ENCODE data around the gene PARD3B. TPM values are rescaled to one million over a fixed set of nuclear protein-coding genes. Genes with fewer than 3 reads are reported as not detected.

The PARD3B gene
- total and polyA plus RNA-seq, 3 donors from 2014 or later: 14.6 to 36.8 (median 29.6) TPM

DNA sequence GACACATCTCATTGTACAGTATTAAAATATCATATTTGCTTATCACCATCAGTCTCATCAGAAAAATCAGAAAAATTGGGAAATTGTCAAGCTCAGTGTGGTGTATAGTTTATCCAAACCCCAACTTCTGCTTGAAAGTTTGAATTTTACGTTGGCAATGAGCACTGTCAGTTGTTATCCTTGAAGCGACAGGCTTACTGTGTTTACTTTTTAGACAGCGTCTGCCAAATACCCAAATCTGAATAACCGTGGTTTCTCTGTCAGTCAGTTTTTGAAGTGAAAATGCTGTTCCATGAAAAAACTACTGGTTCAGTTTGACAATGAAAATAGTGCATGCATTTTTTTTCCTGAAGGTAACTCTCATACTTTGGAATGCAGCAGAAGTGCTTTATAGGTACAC lies 70.2 kb downstream of the PARD3B start:
- Histone ChIP-seq H3K4me1 (peaks cover 4% of the 10 kb centered on the region), H3K36me3 (ENCODE audit: low read depth, missing control alignments) (no peaks in the 10 kb centered on the region), H3K27me3 (no peaks in the 10 kb centered on the region), H3K27ac (no peak overlapping the region), H3K4me3 (no peak overlapping the region), H3K9me3 (no peaks in the 10 kb centered on the region)
- intact Hi-C loops (cut with DNase I; ENCODE audit: low total_unique reads): no loop called here
- DNase-seq: no peak
- 93 to 96% methylated on average over 4 of the region's 4 CpGs for WGBS, 2 donors
- TF ChIP-seq POLR2A (IDR thresholded peaks at IDR 0.05): no peak
- TF ChIP-seq, protein P1, sequence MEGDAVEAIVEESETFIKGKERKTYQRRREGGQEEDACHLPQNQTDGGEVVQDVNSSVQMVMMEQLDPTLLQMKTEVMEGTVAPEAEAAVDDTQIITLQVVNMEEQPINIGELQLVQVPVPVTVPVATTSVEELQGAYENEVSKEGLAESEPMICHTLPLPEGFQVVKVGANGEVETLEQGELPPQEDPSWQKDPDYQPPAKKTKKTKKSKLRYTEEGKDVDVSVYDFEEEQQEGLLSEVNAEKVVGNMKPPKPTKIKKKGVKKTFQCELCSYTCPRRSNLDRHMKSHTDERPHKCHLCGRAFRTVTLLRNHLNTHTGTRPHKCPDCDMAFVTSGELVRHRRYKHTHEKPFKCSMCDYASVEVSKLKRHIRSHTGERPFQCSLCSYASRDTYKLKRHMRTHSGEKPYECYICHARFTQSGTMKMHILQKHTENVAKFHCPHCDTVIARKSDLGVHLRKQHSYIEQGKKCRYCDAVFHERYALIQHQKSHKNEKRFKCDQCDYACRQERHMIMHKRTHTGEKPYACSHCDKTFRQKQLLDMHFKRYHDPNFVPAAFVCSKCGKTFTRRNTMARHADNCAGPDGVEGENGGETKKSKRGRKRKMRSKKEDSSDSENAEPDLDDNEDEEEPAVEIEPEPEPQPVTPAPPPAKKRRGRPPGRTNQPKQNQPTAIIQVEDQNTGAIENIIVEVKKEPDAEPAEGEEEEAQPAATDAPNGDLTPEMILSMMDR (IDR thresholded peaks at IDR 0.05): no peak

DNA sequence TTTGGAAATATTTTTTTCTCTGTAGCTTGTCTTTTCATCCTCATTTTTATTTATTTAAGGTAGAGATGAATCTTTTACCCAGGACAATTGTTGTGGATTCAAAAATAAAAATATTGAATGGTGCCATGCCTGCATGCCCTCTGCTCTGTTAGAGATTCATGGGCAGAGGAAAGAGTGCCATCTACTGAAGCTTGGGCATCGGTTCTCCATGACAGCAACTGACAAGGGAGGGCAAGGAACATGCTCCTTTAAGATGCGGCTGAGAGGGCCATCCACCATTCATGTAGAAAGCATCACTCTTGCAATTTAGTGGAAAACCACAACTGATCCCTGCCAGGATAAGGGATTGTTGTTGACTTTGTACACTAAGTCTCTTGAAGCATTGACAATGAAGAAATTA lies 79.9 kb downstream of the PARD3B start:
- DNase-seq: peak; percentile 22
- 82 to 94% methylated on average over 2 of the region's 2 CpGs for WGBS, 2 donors
- intact Hi-C loops (cut with DNase I; ENCODE audit: low total_unique reads): no loop called here
- Histone ChIP-seq H3K36me3 (ENCODE audit: low read depth, missing control alignments) (no peaks in the 10 kb centered on the region), H3K4me1 (no peaks in the 10 kb centered on the region), H3K4me3 (no peak overlapping the region), H3K27ac (no peak overlapping the region), H3K27me3 (no peaks in the 10 kb centered on the region), H3K9me3 (no peaks in the 10 kb centered on the region)
- no peak for TF ChIP-seq POLR2A (IDR thresholded peaks at IDR 0.05)
- TF ChIP-seq, protein P1 (IDR thresholded peaks at IDR 0.05): no peak

DNA sequence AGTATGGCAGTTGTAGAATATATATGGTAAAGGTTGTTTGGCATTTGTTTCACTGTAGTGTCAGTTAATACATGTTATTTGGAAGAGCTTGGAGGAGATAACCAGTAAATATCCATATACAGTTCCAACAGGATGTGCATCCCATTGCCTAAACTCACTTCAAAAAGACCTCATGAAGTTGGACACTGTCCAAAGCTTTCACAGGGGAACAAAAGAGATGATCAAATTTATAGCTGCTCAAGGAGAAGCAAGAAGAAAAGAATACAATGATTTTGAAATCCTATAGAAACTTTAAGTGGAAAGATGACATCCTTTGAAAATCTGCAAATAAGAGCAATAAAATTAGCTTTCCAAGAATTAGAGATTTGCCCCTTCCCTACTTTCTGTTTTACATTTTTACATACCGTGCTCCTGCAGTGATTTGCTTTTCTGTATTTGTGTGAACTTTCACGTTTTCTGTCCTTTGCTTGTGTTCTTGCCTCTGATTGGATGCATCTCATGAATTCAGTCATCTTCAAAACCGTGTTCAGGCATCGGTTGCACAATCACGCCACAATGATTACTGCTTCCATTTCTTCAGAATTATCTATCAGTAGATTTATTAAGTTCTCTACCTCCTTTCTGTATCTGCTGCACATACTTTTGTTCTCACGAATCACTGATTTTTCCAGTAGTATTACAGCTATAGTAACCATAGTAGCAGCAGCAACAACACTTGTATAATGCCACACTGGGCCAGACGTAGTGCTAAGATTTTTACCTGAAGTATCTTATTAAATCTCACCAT lies 83.8 kb downstream of the PARD3B start:
- WGBS, 2 donors: 79 to 84% methylated on average over 7 of the region's 7 CpGs
- H3K4me1 ChIP-seq: no peaks in the 10 kb centered on the region
- H3K27ac ChIP-seq: no peak overlapping the region
- H3K36me3 ChIP-seq (ENCODE audit: low read depth, missing control alignments): no peaks in the 10 kb centered on the region
- no peak overlapping the region for H3K4me3 ChIP-seq
- intact Hi-C loops (cut with DNase I; ENCODE audit: low total_unique reads): no loop called here
- no peaks in the 10 kb centered on the region for H3K9me3 ChIP-seq
- TF ChIP-seq POLR2A (IDR thresholded peaks at IDR 0.05): no peak
- H3K27me3 ChIP-seq: no peaks in the 10 kb centered on the region
- DNase-seq: no peak

DNA sequence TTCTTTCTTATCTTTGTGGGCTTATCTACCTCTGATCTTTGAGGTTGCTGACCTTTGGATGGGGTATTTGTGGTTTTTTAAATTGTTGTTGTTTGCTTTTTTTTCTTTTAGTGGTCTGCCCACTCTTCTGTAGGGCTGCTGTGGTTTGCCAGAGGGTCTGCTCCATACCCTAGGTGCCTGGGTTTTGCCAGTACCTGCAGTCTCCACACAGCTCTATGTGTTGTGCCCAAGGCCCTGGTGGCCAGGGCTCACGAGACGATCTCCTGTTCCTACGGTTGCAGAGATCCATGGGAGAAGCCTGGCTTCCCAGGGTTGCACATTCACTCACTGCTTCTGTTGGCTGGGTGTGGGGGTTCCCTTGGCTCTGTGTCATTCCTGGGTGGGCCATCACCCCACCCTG lies 87.1 kb downstream of the PARD3B start:
- TF ChIP-seq POLR2A (IDR thresholded peaks at IDR 0.05): no peak

DNA sequence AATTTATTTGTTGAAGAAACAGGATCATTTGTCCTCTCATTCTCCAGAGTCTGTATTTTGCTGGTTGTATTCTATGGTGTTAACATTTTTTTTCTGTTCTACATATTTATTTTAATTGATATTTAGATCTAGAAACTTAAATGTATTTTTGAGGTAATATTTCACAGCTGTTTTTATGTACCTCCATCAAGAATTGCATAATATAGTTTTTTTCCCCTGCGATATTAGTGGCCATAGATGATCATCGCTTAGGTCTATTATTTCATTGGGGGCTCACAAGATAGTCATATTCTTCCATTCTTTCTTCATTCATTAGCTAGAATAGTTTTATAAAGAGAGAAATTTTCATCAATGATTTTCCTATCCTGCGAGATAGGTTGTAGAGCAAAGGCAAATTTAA lies 89.3 kb downstream of the PARD3B start:
- DNase-seq: no peak
- H3K4me1 ChIP-seq: no peaks in the 10 kb centered on the region
- no peaks in the 10 kb centered on the region for H3K27me3 ChIP-seq
- no peak overlapping the region for H3K27ac ChIP-seq
- H3K9me3 ChIP-seq: no peaks in the 10 kb centered on the region
- H3K36me3 ChIP-seq (ENCODE audit: low read depth, missing control alignments): no peaks in the 10 kb centered on the region
- WGBS, 2 donors: 96% methylated on average over 3 of the region's 3 CpGs
- TF ChIP-seq, protein P1 (IDR thresholded peaks at IDR 0.05): no peak
- TF ChIP-seq POLR2A (IDR thresholded peaks at IDR 0.05): no peak
- intact Hi-C loops (cut with DNase I; ENCODE audit: low total_unique reads): no loop called here
- no peak overlapping the region for H3K4me3 ChIP-seq

More for the DNA sequence above, 87.1 kb downstream of the PARD3B start:
- Histone ChIP-seq H3K4me3 (no peak overlapping the region), H3K9me3 (no peaks in the 10 kb centered on the region), H3K27ac (no peak overlapping the region), H3K36me3 (ENCODE audit: low read depth, missing control alignments) (no peaks in the 10 kb centered on the region), H3K27me3 (no peaks in the 10 kb centered on the region), H3K4me1 (no peaks in the 10 kb centered on the region)
- 80 to 96% methylated on average over 1 to 3 of the region's 3 CpGs for WGBS, 2 donors
- intact Hi-C loops (cut with DNase I; ENCODE audit: low total_unique reads): no loop called here
- no peak for DNase-seq

DNA sequence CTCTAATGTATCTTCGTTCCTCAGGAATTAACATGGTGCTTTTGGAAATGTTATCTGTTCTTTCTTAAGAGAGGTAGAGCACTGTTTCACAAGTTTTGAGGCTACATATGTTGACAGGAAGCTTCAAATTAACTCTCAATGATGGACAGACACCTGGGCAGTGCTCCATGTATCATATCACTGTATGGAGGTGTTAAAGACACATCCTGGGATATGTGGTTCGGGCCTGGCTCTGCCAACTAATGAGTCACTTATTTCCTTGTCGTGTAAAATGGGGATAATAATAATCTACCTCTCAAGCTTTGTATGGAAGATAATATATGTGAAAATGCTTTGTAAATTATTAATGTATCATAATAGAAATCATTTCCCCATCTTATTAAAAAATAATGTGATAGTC lies 90.2 kb downstream of the PARD3B start:
- no peak overlapping the region for H3K4me3 ChIP-seq
- intact Hi-C loops (cut with DNase I; ENCODE audit: low total_unique reads): no loop called here
- 77 to 92% methylated on average over 3 of the region's 3 CpGs for WGBS, 2 donors
- H3K27ac ChIP-seq: no peak overlapping the region
- no peaks in the 10 kb centered on the region for H3K4me1 ChIP-seq
- TF ChIP-seq, protein P1 (IDR thresholded peaks at IDR 0.05): no peak
- no peak for TF ChIP-seq POLR2A (IDR thresholded peaks at IDR 0.05)
- H3K27me3 ChIP-seq: no peaks in the 10 kb centered on the region
- no peak for DNase-seq
- H3K36me3 ChIP-seq (ENCODE audit: low read depth, missing control alignments): no peaks in the 10 kb centered on the region
- no peaks in the 10 kb centered on the region for H3K9me3 ChIP-seq
